Spleen (tissue), 11 donors: Measurements from ENCODE around the gene KCNJ18. TPM values are rescaled to one million over a fixed set of nuclear protein-coding genes. Genes with fewer than 3 reads are reported as not detected.
"Not testable (repeated sequence)": the region's sequence is repeated elsewhere in the genome, so short reads cannot be mapped to it uniquely, and the experiment has no call there.

ENCODE experiments used
- DNase-seq: peaks from one replicate; pipeline ENCODE4 v3.0.0-alpha.2; 2020
- H3K27ac ChIP-seq, 8 donors: fragments of 200-600 bp; sonication (generic) in 7 of 8; 1 replicate in 4 of 8; 2 replicates in 4 of 8; pipeline versions ENCODE4 v1.5.0 to v1.8.0; 2016 to 2021; ENCODE audit warnings: inconsistent platforms in 4 of 8, mild to moderate bottlenecking in 4 of 8, moderate library complexity in 1 of 8
- H3K27me3 ChIP-seq, 7 donors: fragments of 200-600 bp; sonication (generic) in 6 of 7; replicated peaks in 1 of 7; 1 replicate in 4 of 7; 2 replicates in 3 of 7; pipeline versions ENCODE4 v1.5.0 to v1.8.0; 2016 to 2021; ENCODE audit warnings: inconsistent platforms in 3 of 7, mild to moderate bottlenecking in 1 of 7
- H3K36me3 ChIP-seq, 6 donors: fragments of 200-600 bp; sonication (generic) in 5 of 6; 1 replicate in 4 of 6; 2 replicates in 2 of 6; pipeline versions ENCODE4 v1.5.0 to v1.8.0; 2016 to 2021; ENCODE audit warnings: inconsistent platforms in 2 of 6
- H3K4me1 ChIP-seq, 6 donors: fragments of 200-600 bp; sonication (generic) in 5 of 6; 1 replicate in 3 of 6; 2 replicates in 3 of 6; pipeline versions ENCODE4 v1.5.0 to v1.8.0; 2016 to 2021; ENCODE audit warnings: inconsistent platforms in 3 of 6
- H3K4me3 ChIP-seq, 8 donors: fragments of 200-600 bp; sonication (generic) in 7 of 8; 1 replicate in 4 of 8; 2 replicates in 4 of 8; pipeline versions ENCODE4 v1.5.0 to v1.8.0; 2016 to 2021; ENCODE audit warnings: inconsistent platforms in 4 of 8, mild to moderate bottlenecking in 4 of 8, moderate library complexity in 2 of 8
- H3K9me3 ChIP-seq, 8 donors: fragments of 200-600 bp; sonication (generic) in 7 of 8; 1 replicate in 4 of 8; 2 replicates in 4 of 8; pipeline versions ENCODE4 v1.5.0 to v1.8.0; 2016 to 2021; ENCODE audit warnings: inconsistent platforms in 4 of 8
- POLR2A ChIP-seq, 3 donors: fragments of 450-650 bp; IDR thresholded peaks; one replicate each; pipeline ENCODE4 v1.5.1; 2017; ENCODE audit warnings: antibody characterized with exemption in 3 of 3, mild to moderate bottlenecking in 1 of 3
- POLR2AphosphoS5 ChIP-seq, 3 donors: sonication (generic); formaldehyde crosslinking; IDR thresholded peaks; one replicate each; pipeline ENCODE4 v1.5.1; 2017; ENCODE audit warnings: antibody characterized with exemption in 3 of 3
- WGBS, 5 donors: extraction: QIAGEN DNeasy Blood & Tissue Kit in 3 of 5; methylation state at CpG; one replicate each; pipeline versions ENCODE4 v1.1.5 to v1.1.7; 2013 to 2018; 5-methylcytosine and 5-hydroxymethylcytosine counted together
- intact Hi-C: fragments of 100-400 bp; cut with DNase I; formaldehyde crosslinking; loops from one replicate; pipeline ENCODE4 v1.15.0; 2023; ENCODE audit warnings: low total_unique reads
- polyA plus RNA-seq, 3 donors: library from polyadenylated mRNA; stranded (reverse); fragments of 200-250 nt; gene quantifications; one replicate each; pipeline ENCODE4 v1.2.1, GENCODE V29; 2013
- total RNA-seq, 7 donors: library from RNA; depleted of rRNA in 3 of 7; stranded (reverse); fragments of >200 nt in 3 of 7; fragmentation: NEBNext Ultra II Directional in 4 of 7; extraction: Animal tissue kit (Norgen Biotek cat#: 25700) in 4 of 7; gene quantifications; one replicate each; pipeline versions ENCODE4 v1.1.0 to v1.2.1, GENCODE V29; 2016 to 2021
- TF ChIP-seq, protein P1 (sequence below), 11 experiments: fragments of 200-600 bp in 7 of 11; fragments of 450-650 bp in 4 of 11; sonication (generic) in 4 of 11; IDR thresholded peaks in 8 of 11; conservative IDR thresholded peaks in 3 of 11; 1 replicate in 7 of 11; 2 replicates in 4 of 11; pipeline versions ENCODE4 v1.4.0 to v1.8.0; 2016 to 2021; ENCODE audit warnings: antibody characterized with exemption in 11 of 11, inconsistent platforms in 4 of 11, mild to moderate bottlenecking in 1 of 11
- donor health status: healthy with polysubstance abuse.
- donor health status: DM: no; HTN: no; CAD: no; lungs with moderate emphysema.
- donor health status: DM: no; HTN: no; CAD: no.
- donor health status: Bipolar disorder and iron deficiency.
- donor health status: healthy.
- donor health status: DM: no; HTN: no; CAD: no.
- donor health status: DM: yes; HTN: yes; CAD: no.

The KCNJ18 gene
- total and polyA plus RNA-seq, 10 donors = not detected

- 73 to 81% (median 76%) methylated on average over 13 of the region's 13 CpGs for WGBS, 5 donors
- TF ChIP-seq POLR2AphosphoS5 (IDR thresholded peaks at IDR 0.05) (no peak), POLR2A (IDR thresholded peaks at IDR 0.05) (no peak)
- TF ChIP-seq, protein P1, sequence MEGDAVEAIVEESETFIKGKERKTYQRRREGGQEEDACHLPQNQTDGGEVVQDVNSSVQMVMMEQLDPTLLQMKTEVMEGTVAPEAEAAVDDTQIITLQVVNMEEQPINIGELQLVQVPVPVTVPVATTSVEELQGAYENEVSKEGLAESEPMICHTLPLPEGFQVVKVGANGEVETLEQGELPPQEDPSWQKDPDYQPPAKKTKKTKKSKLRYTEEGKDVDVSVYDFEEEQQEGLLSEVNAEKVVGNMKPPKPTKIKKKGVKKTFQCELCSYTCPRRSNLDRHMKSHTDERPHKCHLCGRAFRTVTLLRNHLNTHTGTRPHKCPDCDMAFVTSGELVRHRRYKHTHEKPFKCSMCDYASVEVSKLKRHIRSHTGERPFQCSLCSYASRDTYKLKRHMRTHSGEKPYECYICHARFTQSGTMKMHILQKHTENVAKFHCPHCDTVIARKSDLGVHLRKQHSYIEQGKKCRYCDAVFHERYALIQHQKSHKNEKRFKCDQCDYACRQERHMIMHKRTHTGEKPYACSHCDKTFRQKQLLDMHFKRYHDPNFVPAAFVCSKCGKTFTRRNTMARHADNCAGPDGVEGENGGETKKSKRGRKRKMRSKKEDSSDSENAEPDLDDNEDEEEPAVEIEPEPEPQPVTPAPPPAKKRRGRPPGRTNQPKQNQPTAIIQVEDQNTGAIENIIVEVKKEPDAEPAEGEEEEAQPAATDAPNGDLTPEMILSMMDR (IDR thresholded peaks at IDR 0.05 in 8 of 11, conservative IDR thresholded peaks at IDR 0.05 in 3 of 11) = no peak
- H3K27me3 ChIP-seq = no peaks in the 10 kb centered on the region
- H3K4me1 ChIP-seq = no peaks in the 10 kb centered on the region
- H3K36me3 ChIP-seq = no peaks in the 10 kb centered on the region
- H3K4me3 ChIP-seq = no peak overlapping the region
- no peak overlapping the region for H3K27ac ChIP-seq
- no peaks in the 10 kb centered on the region for H3K9me3 ChIP-seq
- DNase-seq = peak; percentile 72
- intact Hi-C loops = no loop called here
These were observed 12.8 kb downstream of the KCNJ18 start for GRCh38 chr17:21705021-21705601.

GRCh38 chr17:21705746-21706145 is 13.4 kb downstream of the KCNJ18 start:
- H3K4me1 ChIP-seq, H3K9me3 ChIP-seq, H3K27ac ChIP-seq, intact Hi-C loops, H3K4me3 ChIP-seq, H3K36me3 ChIP-seq, H3K27me3 ChIP-seq, DNase-seq: not testable (repeated sequence)
- WGBS, 5 donors = 67 to 80% (median 73%) methylated on average over 5 to 6 of the region's 6 CpGs

DNA sequence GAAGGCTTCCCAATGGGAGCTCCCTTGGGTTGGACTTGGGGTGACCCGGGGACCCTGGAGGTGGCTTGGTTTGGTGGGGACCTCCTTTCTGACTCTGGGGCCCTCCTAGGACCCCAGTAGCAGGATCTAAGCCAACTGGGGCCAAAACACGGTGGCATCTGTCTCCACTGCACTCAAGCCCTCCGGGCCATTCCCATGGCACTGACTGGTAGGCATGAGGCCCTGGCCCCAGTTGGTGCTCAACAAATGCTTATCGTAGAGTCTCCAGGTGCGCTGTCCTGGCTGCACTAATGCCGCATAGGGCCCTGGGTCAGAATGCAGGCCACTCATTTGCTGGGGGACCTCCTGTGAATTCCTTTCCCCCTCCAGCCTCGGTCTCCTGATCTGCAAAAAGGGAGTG is 14.2 kb downstream of the KCNJ18 start:
- H3K9me3 ChIP-seq, intact Hi-C loops, H3K4me1 ChIP-seq, H3K27ac ChIP-seq, H3K4me3 ChIP-seq, H3K27me3 ChIP-seq, H3K36me3 ChIP-seq: not testable (repeated sequence)
- 75 to 87% (median 85%) methylated on average over 3 to 7 of the region's 7 CpGs for WGBS, 5 donors
- peak; percentile 47 for DNase-seq

GRCh38 chr17:21707131-21707530 is 14.8 kb downstream of the KCNJ18 start:
- H3K27ac ChIP-seq, intact Hi-C loops, H3K36me3 ChIP-seq, H3K27me3 ChIP-seq, H3K4me1 ChIP-seq, H3K4me3 ChIP-seq, H3K9me3 ChIP-seq: not testable (repeated sequence)
- peak; percentile 63 for DNase-seq
- WGBS, 5 donors = 54 to 84% (median 82%) methylated on average over 2 to 6 of the region's 7 CpGs

DNA sequence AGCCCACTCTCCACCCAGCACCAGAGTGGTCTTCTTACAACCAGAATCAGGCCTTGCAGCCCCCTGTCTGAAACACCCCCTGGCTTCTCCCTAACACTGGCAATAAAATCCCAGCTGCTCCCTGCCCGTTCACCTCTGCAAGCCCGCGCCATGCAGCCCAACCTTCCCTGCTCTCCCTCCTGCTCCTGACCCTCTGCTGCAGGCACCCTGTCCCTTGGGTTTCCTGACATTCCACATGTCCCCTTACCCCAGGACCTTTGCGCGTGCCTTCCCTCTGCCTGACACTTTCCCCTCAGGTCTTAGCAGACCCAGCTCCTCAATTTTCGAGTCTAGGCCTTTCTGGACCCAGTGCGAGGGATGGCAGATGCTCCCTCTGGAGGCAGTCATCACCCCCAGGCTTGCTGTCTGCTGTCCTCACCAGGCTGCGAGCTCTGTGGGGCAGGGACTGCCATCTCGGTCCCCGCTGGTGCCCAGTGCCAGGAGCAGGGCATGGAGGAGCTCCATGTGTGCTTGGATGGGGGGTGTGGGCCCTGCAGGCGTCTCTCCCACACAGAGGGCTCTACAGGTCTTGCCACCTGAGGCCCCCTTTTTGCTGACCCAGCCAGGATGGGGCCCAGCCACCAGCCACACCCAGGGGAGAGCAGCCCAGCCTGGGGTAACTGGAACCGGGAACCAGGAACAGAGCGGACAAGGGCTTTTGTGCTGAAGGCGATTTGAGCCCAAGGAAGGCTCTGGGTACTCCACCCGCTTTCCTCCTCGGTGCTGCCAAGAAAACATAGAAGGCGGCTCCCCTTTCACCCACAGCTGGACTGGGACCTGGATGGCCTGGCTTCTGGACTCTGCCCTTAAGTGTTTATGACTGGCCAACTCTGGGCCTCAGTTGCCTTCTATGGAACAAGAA is 15.6 kb downstream of the KCNJ18 start:
- intact Hi-C loops = not testable (repeated sequence)

DNA sequence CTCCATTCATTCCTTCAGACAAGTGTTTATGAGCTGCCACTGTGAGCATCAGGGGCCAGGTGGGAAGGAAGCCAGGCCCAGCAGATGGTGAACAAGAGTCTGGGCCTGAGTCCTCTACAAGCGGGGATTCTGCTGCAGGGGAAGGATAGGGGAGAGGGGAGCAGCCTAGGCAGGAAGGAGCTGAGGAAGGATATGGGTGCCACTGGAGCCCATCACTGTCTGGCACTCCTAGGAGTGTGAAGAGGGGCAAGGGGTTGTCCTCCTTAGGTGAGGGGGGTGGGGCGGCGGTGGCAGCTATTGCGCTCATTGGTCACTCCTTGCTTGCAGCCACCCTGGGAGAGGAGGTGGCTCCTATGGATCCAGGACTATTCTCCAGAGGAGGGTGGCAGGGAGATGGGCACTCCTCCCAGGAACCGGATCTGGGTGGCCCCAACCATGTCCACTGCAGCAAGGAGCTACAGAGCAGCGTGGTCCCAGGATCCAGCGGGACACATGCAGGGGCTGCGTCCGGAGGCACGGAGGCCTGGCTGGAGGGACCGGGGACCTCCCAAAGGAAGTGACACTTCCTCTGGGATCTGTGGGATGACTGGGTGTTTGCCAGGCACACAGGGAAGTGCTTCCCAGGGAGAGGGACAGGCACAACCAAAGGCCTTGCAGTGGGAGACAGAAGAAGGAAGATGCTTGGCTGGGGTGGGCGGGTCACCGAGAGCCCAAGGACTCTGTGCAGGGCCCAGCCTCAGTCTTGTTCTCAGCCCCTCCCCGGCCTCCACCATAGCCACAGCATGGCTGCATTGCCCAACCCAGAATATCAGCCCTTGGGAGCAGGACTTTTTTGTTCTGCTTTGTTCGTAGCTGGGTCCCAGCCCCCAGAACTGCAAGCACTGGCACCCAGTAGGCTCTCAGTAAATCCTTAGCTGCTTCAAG is 16.6 kb downstream of the KCNJ18 start:
- DNase-seq, H3K36me3 ChIP-seq, H3K4me1 ChIP-seq, intact Hi-C loops, H3K4me3 ChIP-seq, H3K27ac ChIP-seq, H3K27me3 ChIP-seq, H3K9me3 ChIP-seq: not testable (repeated sequence)
- WGBS, 5 donors = 64 to 85% (median 78%) methylated on average over 5 to 15 of the region's 15 CpGs

More for the DNA sequence above, 15.6 kb downstream of the KCNJ18 start:
- not testable (repeated sequence) for H3K9me3 ChIP-seq, H3K4me1 ChIP-seq, H3K27me3 ChIP-seq, H3K27ac ChIP-seq, H3K36me3 ChIP-seq, H3K4me3 ChIP-seq
- DNase-seq = peak; percentile 66
- WGBS, 5 donors = 75 to 85% (median 81%) methylated on average over 10 to 16 of the region's 17 CpGs

DNA sequence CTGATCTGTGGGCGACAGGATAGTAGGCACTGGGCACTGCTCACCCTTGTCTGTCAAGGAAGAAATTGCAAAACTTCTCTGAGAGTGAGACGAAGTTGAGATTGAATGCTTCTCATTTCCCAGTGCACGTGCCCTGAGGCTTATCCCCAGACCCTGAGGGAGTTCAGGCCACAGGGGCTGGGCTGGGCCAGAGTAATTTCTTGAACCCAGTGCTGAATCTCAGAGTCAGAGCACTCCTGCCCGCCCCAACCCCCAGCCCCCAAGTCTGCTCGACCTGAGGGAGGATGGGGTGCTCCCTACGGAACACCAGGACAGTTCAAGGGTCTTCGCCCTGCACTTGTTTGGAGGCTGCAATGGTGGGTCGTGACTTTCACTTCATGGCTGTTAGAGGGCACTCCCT is 17.7 kb downstream of the KCNJ18 start:
- not testable (repeated sequence) for H3K27ac ChIP-seq, DNase-seq

GRCh38 chr17:21710486-21710885 is 18.2 kb downstream of the KCNJ18 start:
- 66 to 88% (median 75%) methylated on average over 2 to 3 of the region's 3 CpGs for WGBS, 5 donors
- DNase-seq = not testable (repeated sequence)

More for the DNA sequence above, 17.7 kb downstream of the KCNJ18 start:
- H3K9me3 ChIP-seq, H3K4me3 ChIP-seq, H3K36me3 ChIP-seq, H3K27me3 ChIP-seq, intact Hi-C loops, H3K4me1 ChIP-seq: not testable (repeated sequence)
- 60 to 77% (median 75%) methylated on average over 1 to 8 of the region's 8 CpGs for WGBS, 5 donors

More at GRCh38 chr17:21710486-21710885, 18.2 kb downstream of the KCNJ18 start:
- H3K36me3 ChIP-seq, H3K4me3 ChIP-seq, intact Hi-C loops, H3K27ac ChIP-seq, H3K4me1 ChIP-seq, H3K27me3 ChIP-seq, H3K9me3 ChIP-seq: not testable (repeated sequence)
